Measurements from ENCODE around the gene PIEZO1. TPM values are rescaled to one million over a fixed set of nuclear protein-coding genes. Genes with fewer than 3 reads are reported as not detected.

PIEZO1 gene
- total and polyA plus RNA-seq, 9 of the 15 experiments (the other 6 are each of a cell fraction or from before 2014, with no cell fraction given), result 3.6 to 432 (median 131) TPM

DNA sequence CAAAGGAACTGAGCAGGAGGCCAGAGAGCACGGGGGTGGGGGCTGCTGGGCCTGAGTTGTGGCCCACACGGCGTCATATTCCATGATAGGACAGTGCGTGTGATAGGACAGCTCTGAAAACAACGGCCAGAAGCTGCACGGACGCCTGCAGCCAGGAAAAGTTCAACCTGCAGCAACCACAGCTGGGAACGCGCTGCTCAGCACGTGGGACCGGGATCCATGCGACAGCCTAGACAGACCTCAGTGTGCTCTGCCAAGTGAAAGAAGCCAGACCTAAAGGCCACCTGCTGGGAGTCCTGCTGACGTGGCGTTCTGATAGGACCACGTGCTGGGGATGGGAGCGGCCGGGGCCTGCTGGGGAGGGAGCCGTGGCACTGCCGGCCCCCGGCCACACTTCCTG lies 57.1 kb downstream of the PIEZO1 start:
- 87% methylated on average over 20 of the region's 20 CpGs for WGBS (ENCODE audit: insufficient coverage, low coverage, missing lambda C conversion rate)
- no peak overlapping the region for H3K4me3 ChIP-seq
- no peak overlapping the region for H3K4me2 ChIP-seq (ENCODE audit: insufficient read depth, low read length)
- CTCF ChIA-PET (ENCODE audit: low intra/inter-chr PET ratio), result no interaction called here
- peaks cover 86% of the 10 kb centered on the region; the same call in 2 of the 3 replicates for H3K36me3 ChIP-seq (ENCODE audit: control insufficient read depth, insufficient read depth, low read length)
- no peaks in the 10 kb centered on the region for H3K9me3 ChIP-seq (replicated peaks; ENCODE audit: control insufficient read depth, insufficient read depth, low read depth, low read length)
- H4K20me1 ChIP-seq (replicated peaks; ENCODE audit: control insufficient read depth, insufficient read depth, low read length), result no peaks in the 10 kb centered on the region; the same call in 1 of the 2 replicates
- no peak for TF ChIP-seq ZNF76 (CRISPR knock-in tag; IDR thresholded peaks at IDR 0.05; ENCODE audit: borderline replicate concordance)
- TF ChIP-seq ZNF316 (IDR thresholded peaks at IDR 0.05), result peak; percentile 35
- TF ChIP-seq TFAM (CRISPR knock-in tag; conservative IDR thresholded peaks at IDR 0.05), result no peak
- peak; percentile 39 for TF ChIP-seq RBM22 (IDR thresholded peaks at IDR 0.05; ENCODE audit: low read depth, low read length, poor library complexity, severe bottlenecking)
- TF ChIP-seq HSF4 (CRISPR knock-in tag; IDR thresholded peaks at IDR 0.05; ENCODE audit: borderline replicate concordance), result no peak
- in situ Hi-C loops (cut with MboI), result no loop called here
- H3K27ac ChIP-seq (ENCODE audit: extremely low read depth, low read depth, low read length), result no peak overlapping the region
- BruUV-seq (replicated peaks), result no TSS peak
- H2AFZ ChIP-seq (ENCODE audit: low read depth, low read length), result no peak overlapping the region
- H3K4me1 ChIP-seq (replicated peaks in 1 of 2; ENCODE audit: control insufficient read depth in 2 of 2, insufficient read depth in 2 of 2, low read length in 2 of 2), result peaks cover 0 to 58% of the 10 kb centered on the region in 2 experiments; a peak in 2 of 5 replicates
- DNase-seq (ENCODE audit: extremely low read depth in 1 of 4, low spot score in 3 of 4) (no peak), FAIRE-seq (no peak), ATAC-seq (no peak)
- POLR2A ChIA-PET, result no interaction called here
- no peaks in the 10 kb centered on the region for H3K27me3 ChIP-seq (ENCODE audit: control insufficient read depth in 2 of 2, insufficient read depth in 2 of 2, low read length in 2 of 2)
- no peaks in the 10 kb centered on the region for H3K79me2 ChIP-seq (ENCODE audit: control insufficient read depth, insufficient read depth, low read length)
- H3K9me1 ChIP-seq (ENCODE audit: control insufficient read depth, insufficient read depth, low read length), result no peaks in the 10 kb centered on the region
- H3K9ac ChIP-seq (ENCODE audit: insufficient read depth in 1 of 2, low read depth in 2 of 2, low read length in 2 of 2), result peak overlapping the region in 1 of 2 experiments; percentile 14; a peak in 1 of 4 replicates
- intact Hi-C loops (cut with micrococcal nuclease), result no loop called here

DNA sequence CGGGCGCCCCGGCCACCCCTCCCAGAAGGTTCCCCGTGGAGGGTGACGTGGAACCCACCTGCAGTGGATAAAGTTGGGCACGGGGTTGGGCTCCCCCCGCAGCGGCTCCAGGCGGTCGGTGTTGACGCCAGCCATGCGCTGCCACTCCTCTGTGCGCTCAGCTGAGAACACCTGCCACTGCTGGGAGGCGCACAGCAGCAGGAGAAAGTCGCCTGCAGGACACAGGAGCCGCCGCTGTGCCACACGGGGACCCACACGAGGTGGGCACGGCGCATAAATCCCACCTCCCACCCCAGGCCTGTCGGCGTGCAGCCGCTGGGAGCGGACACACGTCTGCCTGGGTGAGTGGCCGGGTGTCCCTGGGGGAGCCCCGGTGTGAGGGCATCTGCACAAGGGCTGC lies 58.0 kb downstream of the PIEZO1 start:
- DNase-seq (ENCODE audit: extremely low read depth in 1 of 4, low spot score in 3 of 4) (no peak), FAIRE-seq (no peak), ATAC-seq (no peak)
- no peaks in the 10 kb centered on the region for H3K79me2 ChIP-seq (ENCODE audit: control insufficient read depth, insufficient read depth, low read length)
- H3K9me1 ChIP-seq (ENCODE audit: control insufficient read depth, insufficient read depth, low read length), result no peaks in the 10 kb centered on the region
- no TSS peak for BruUV-seq (replicated peaks)
- H3K36me3 ChIP-seq (ENCODE audit: control insufficient read depth, insufficient read depth, low read length), result peaks cover 86% of the 10 kb centered on the region; the same call in 2 of the 3 replicates
- ChIA-PET POLR2A (no interaction called here), CTCF (ENCODE audit: low intra/inter-chr PET ratio) (no interaction called here)
- no peak overlapping the region; a peak in 1 of 4 replicates for H3K9ac ChIP-seq (ENCODE audit: insufficient read depth in 1 of 2, low read depth in 2 of 2, low read length in 2 of 2)
- in situ Hi-C loops (cut with MboI) (no loop called here), intact Hi-C loops (cut with micrococcal nuclease) (no loop called here)
- no peaks in the 10 kb centered on the region for H3K27me3 ChIP-seq (ENCODE audit: control insufficient read depth in 2 of 2, insufficient read depth in 2 of 2, low read length in 2 of 2)
- no peak overlapping the region for H2AFZ ChIP-seq (ENCODE audit: low read depth, low read length)
- H3K27ac ChIP-seq (ENCODE audit: extremely low read depth, low read depth, low read length), result no peak overlapping the region
- over 99% methylated on average over 17 of the region's 28 CpGs for WGBS (ENCODE audit: insufficient coverage, low coverage, missing lambda C conversion rate)
- H3K9me3 ChIP-seq (replicated peaks; ENCODE audit: control insufficient read depth, insufficient read depth, low read depth, low read length), result no peaks in the 10 kb centered on the region
- peaks cover 0 to 56% of the 10 kb centered on the region in 2 experiments; a peak in 2 of 5 replicates for H3K4me1 ChIP-seq (replicated peaks in 1 of 2; ENCODE audit: control insufficient read depth in 2 of 2, insufficient read depth in 2 of 2, low read length in 2 of 2)
- H3K4me2 ChIP-seq (ENCODE audit: insufficient read depth, low read length), result no peak overlapping the region
- no peak overlapping the region for H3K4me3 ChIP-seq
- H4K20me1 ChIP-seq (replicated peaks; ENCODE audit: control insufficient read depth, insufficient read depth, low read length), result no peaks in the 10 kb centered on the region; the same call in 1 of the 2 replicates
- TF ChIP-seq RBM15 (IDR thresholded peaks at IDR 0.05; ENCODE audit: insufficient read depth, low read length), result no peak
- TF ChIP-seq, protein P1, sequence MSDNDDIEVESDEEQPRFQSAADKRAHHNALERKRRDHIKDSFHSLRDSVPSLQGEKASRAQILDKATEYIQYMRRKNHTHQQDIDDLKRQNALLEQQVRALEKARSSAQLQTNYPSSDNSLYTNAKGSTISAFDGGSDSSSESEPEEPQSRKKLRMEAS (CRISPR knock-in tag; IDR thresholded peaks at IDR 0.05), result 0 out of 2 replicates have a peak, but pooled peaks have one; percentile 20
- no peak for TF ChIP-seq ZBED1 (IDR thresholded peaks at IDR 0.05)
- no peak for TF ChIP-seq TGIF2 (CRISPR knock-in tag; IDR thresholded peaks at IDR 0.05)
- no peak for TF ChIP-seq ZNF764 (CRISPR knock-in tag; IDR thresholded peaks at IDR 0.05; ENCODE audit: low read depth)
- peak; percentile 39; the same call in 1 of the 2 replicates for TF ChIP-seq POLR2A (conservative IDR thresholded peaks at IDR 0.05)
- peak; percentile 90 for TF ChIP-seq RBM22 (IDR thresholded peaks at IDR 0.05; ENCODE audit: low read depth, low read length, poor library complexity, severe bottlenecking)
- TF ChIP-seq THRA (IDR thresholded peaks at IDR 0.05), result no peak
- TF ChIP-seq PHTF2 (CRISPR knock-in tag; IDR thresholded peaks at IDR 0.05), result no peak
- no peak for TF ChIP-seq MAZ (CRISPR knock-in tag; conservative IDR thresholded peaks at IDR 0.05 in 1 of 2, IDR thresholded peaks at IDR 0.05 in 1 of 2)
